Activated B cell treated with CpG ODN at 0.5 μM for 24 hours (primary cell): ENCODE data around the gene NRXN3. TPM values are rescaled to one million over a fixed set of nuclear protein-coding genes. Genes with fewer than 3 reads are reported as not detected.

Experiments
- ATAC-seq: fragments of 200-7000 bp; cut with Tn5 transposase; one replicate; pipeline ENCODE4 v1.10.0; 2021; ENCODE audit warnings: low read depth, mild to moderate bottlenecking, moderate library complexity
- CTCF ChIA-PET: fragments of 350-600 bp; sonication (Branson Sonifier 250); formaldehyde crosslinking; loops from one replicate; lab custom pipeline; 2021; ENCODE audit warnings: antibody characterized with exemption; lab: Charles Lee
- POLR2A ChIA-PET: fragments of 350-600 bp; sonication (Branson Sonifier 250); formaldehyde crosslinking; loops from one replicate; lab custom pipeline; 2021; ENCODE audit warnings: antibody characterized with exemption; lab: Charles Lee
- DNase-seq: peaks from one replicate; pipeline ENCODE4 v3.0.0; 2022
- H3K27ac Mint-ChIP-seq: one replicate; pipeline ENCODE4 v1.8.0; 2020; ENCODE audit warnings: mixed read lengths
- H3K27me3 Mint-ChIP-seq: one replicate; pipeline ENCODE4 v1.8.0; 2021; ENCODE audit warnings: mixed read lengths
- H3K36me3 Mint-ChIP-seq: one replicate; pipeline ENCODE4 v1.8.0; 2021; ENCODE audit warnings: low read depth, mixed read lengths
- H3K4me1 Mint-ChIP-seq: one replicate; pipeline ENCODE4 v1.8.0; 2021; ENCODE audit warnings: mixed read lengths
- H3K4me3 Mint-ChIP-seq: one replicate; pipeline ENCODE4 v1.8.0; 2020; ENCODE audit warnings: mild to moderate bottlenecking, mixed read lengths
- H3K9me3 Mint-ChIP-seq: one replicate; pipeline ENCODE4 v1.8.0; 2020; ENCODE audit warnings: mixed read lengths
- CTCF ChIP-seq: fragments of 200-600 bp; IDR thresholded peaks from one replicate; pipeline ENCODE4 v1.8.0; 2022; ENCODE audit warnings: antibody characterized with exemption, mild to moderate bottlenecking
- intact Hi-C: fragments of 100-400 bp; cut with micrococcal nuclease; formaldehyde crosslinking; loops from one replicate; pipeline ENCODE4 v1.15.1; 2024
- total RNA-seq: library from RNA; stranded (reverse); gene quantifications from 2 replicates; pipeline ENCODE4 v1.2.3, GENCODE V29; 2022

The NRXN3 gene
- total RNA-seq, 1 donor from 2014 or later = not detected

DNA sequence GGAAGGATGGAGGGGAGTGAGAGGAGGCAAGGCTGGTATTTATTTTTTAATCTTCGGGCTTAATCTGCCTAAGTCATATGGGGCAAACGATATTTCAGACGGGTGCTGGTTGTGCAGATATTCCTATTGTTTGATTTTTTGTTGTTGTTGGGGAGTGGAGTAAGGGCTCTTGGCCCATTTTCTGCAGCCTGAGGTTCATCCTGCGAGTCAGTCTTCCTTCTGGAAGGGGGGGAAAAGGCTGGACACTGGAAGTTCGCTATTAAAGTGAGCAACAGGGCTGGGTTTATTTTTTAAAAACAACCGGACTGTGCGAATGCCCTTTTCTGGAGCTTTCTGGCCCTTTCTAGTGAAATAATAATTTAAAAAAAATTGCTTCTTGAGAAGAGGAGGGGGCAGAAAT is 2.3 kb downstream of the NRXN3 start:
- intact Hi-C loops = no loop called here
- POLR2A ChIA-PET = no interaction called here

GRCh38 chr14:78173346-78174035 is 3.3 kb downstream of the NRXN3 start:
- CTCF ChIA-PET = no interaction called here
- no peaks in the 10 kb centered on the region for H3K9me3 Mint-ChIP-seq
- ATAC-seq (no peak), DNase-seq (no peak)
- H3K4me3 Mint-ChIP-seq = no peak overlapping the region
- H3K4me1 Mint-ChIP-seq = no peaks in the 10 kb centered on the region
- POLR2A ChIA-PET = no interaction called here
- intact Hi-C loops = no loop called here
- H3K36me3 Mint-ChIP-seq = no peaks in the 10 kb centered on the region
- peaks cover 11% of the 10 kb centered on the region for H3K27me3 Mint-ChIP-seq
- TF ChIP-seq CTCF = no peak
- H3K27ac Mint-ChIP-seq = no peak overlapping the region

More for the DNA sequence above, 2.3 kb downstream of the NRXN3 start:
- DNase-seq (no peak), ATAC-seq (no peak)
- H3K27ac Mint-ChIP-seq = no peak overlapping the region
- H3K4me1 Mint-ChIP-seq = no peaks in the 10 kb centered on the region
- peaks cover 11% of the 10 kb centered on the region for H3K27me3 Mint-ChIP-seq
- CTCF ChIA-PET = no interaction called here
- H3K9me3 Mint-ChIP-seq = no peaks in the 10 kb centered on the region
- no peaks in the 10 kb centered on the region for H3K36me3 Mint-ChIP-seq
- no peak overlapping the region for H3K4me3 Mint-ChIP-seq
- no peak for TF ChIP-seq CTCF

DNA sequence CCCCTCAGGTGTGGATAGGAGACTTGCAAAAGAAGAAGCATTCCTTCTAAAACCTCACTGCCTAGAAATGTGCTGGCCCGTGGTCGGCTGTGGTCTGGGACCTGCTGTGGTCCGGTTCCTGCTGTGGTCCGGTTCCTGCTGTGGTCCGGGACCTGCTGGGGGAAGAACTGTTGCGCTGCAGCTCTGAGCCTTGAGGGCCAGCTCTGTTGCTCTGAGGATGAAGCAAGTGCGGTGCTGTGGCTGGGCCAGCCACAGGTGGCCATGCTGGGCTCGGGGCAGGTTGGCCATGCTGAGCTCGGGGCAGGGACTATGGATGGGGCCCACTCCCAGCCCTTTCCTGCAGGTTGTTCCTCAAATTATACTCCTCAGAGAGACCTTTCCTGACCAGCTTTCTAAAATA is 5.2 kb downstream of the NRXN3 start:
- no peaks in the 10 kb centered on the region for H3K4me1 Mint-ChIP-seq
- no peaks in the 10 kb centered on the region for H3K36me3 Mint-ChIP-seq
- H3K27me3 Mint-ChIP-seq = peaks cover 11% of the 10 kb centered on the region
- H3K9me3 Mint-ChIP-seq = no peaks in the 10 kb centered on the region
- H3K4me3 Mint-ChIP-seq = no peak overlapping the region
- ChIA-PET CTCF (no interaction called here), POLR2A (no interaction called here)
- intact Hi-C loops = no loop called here
- ATAC-seq = no peak
- TF ChIP-seq CTCF = no peak
- DNase-seq = no peak
- H3K27ac Mint-ChIP-seq = no peak overlapping the region

GRCh38 chr14:78178071-78178470 is 7.9 kb downstream of the NRXN3 start:
- TF ChIP-seq CTCF = no peak
- intact Hi-C loops = no loop called here
- DNase-seq = no peak
- Mint-ChIP-seq H3K9me3 (no peaks in the 10 kb centered on the region), H3K36me3 (no peaks in the 10 kb centered on the region), H3K4me3 (no peak overlapping the region), H3K27me3 (peaks cover 3% of the 10 kb centered on the region), H3K4me1 (no peaks in the 10 kb centered on the region), H3K27ac (no peak overlapping the region)
- ChIA-PET CTCF (no interaction called here), POLR2A (no interaction called here)
- no peak for ATAC-seq

- Mint-ChIP-seq H3K9me3 (no peaks in the 10 kb centered on the region), H3K4me3 (no peak overlapping the region), H3K36me3 (no peaks in the 10 kb centered on the region), H3K4me1 (no peaks in the 10 kb centered on the region), H3K27me3 (peaks cover 5% of the 10 kb centered on the region), H3K27ac (no peak overlapping the region)
- intact Hi-C loops = no loop called here
- CTCF ChIA-PET = no interaction called here
- POLR2A ChIA-PET = no interaction called here
- DNase-seq (no peak), ATAC-seq (no peak)
- TF ChIP-seq CTCF = no peak
Measured at GRCh38 chr14:78178971-78179370, 8.8 kb downstream of the NRXN3 start.
